K562 (cell line): Measurements from ENCODE around the gene RAPGEFL1. TPM values are rescaled to one million over a fixed set of nuclear protein-coding genes. Genes with fewer than 3 reads are reported as not detected.
A peak's percentile ranks its signal among the peaks of the same experiment; 100 is the strongest.

Experiments
- CTBP1 ChIP-seq: fragments of 450-650 bp; IDR thresholded peaks from 2 replicates; pipeline ENCODE4 v1.6.1; 2016; ENCODE audit warnings: borderline replicate concordance
- FOXM1 ChIP-seq, 2 experiments: fragments of 450-650 bp in 1 of 2; sonication (generic) in 1 of 2; formaldehyde crosslinking in 1 of 2; IDR thresholded peaks; 2 replicates each; pipeline versions ENCODE4 v1.6.1 to v1.9.0; 2017 to 2022; ENCODE audit warnings: low read depth in 2 of 2, mild to moderate bottlenecking in 2 of 2, missing genetic modification reagents in 1 of 2, moderate library complexity in 1 of 2
- HNRNPLL ChIP-seq: fragments of 200-400 bp; formaldehyde crosslinking; IDR thresholded peaks from 2 replicates; pipeline ENCODE4 v1.6.1; 2017; ENCODE audit warnings: low read length, low read depth, mild to moderate bottlenecking; ENCODE audit not compliant: poor library complexity, severe bottlenecking
- MCM3 ChIP-seq: fragments of 450-650 bp; IDR thresholded peaks from 2 replicates; pipeline ENCODE4 v1.6.1; 2016
- NCOA1 ChIP-seq: fragments of 450-650 bp; IDR thresholded peaks from 2 replicates; pipeline ENCODE4 v1.6.1; 2016; ENCODE audit warnings: low read depth
- PHF8 ChIP-seq: fragments of 200-600 bp; sonication (generic); IDR thresholded peaks from 2 replicates; pipeline ENCODE4 v1.6.1; 2012; ENCODE audit warnings: mixed run types, mild to moderate bottlenecking, inconsistent platforms, low read length, moderate library complexity, borderline replicate concordance
- POLR2G ChIP-seq: fragments of 200-400 bp; formaldehyde crosslinking; IDR thresholded peaks from 2 replicates; pipeline ENCODE4 v1.6.1; 2017; ENCODE audit warnings: low read depth, mild to moderate bottlenecking, antibody characterized with exemption, low read length, moderate library complexity
- SETDB1 ChIP-seq: IDR thresholded peaks from one replicate; pipeline ENCODE4 v1.6.1; 2012; ENCODE audit warnings: low read length, control low read depth, inconsistent platforms
- SPI1 ChIP-seq: IDR thresholded peaks from 2 replicates; pipeline ENCODE4 v1.6.1; 2011; ENCODE audit warnings: low read depth, low read length, control low read depth, borderline replicate concordance
- SREBF1 ChIP-seq: fragments of 150-350 bp; IDR thresholded peaks from 2 replicates; pipeline ENCODE4 v1.6.1; 2014; ENCODE audit warnings: antibody characterized with exemption, low read depth, low read length, borderline replicate concordance
- TAL1 ChIP-seq: fragments of 450-650 bp; IDR thresholded peaks from 2 replicates; pipeline ENCODE4 v1.6.1; 2016; ENCODE audit warnings: mild to moderate bottlenecking
- ZNF408 ChIP-seq: fragments of 250-450 bp; sonication (Bioruptor Pico); IDR thresholded peaks from 2 replicates; pipeline ENCODE4 v1.4.0; 2020; ENCODE audit warnings: low read depth, mild to moderate bottlenecking, moderate library complexity
- polyA plus RNA-seq, 8 experiments: library from polyadenylated mRNA; depleted of rRNA in 4 of 8; stranded (reverse) in 5 of 8; unstranded in 3 of 8; fragments of >200 nt; fragmentation: Nextera tagmentation in 2 of 8; fragmentation: Illumina TruSeq in 1 of 8; extraction: Ambion mirVana in 2 of 8; extraction: Trizol in 1 of 8; gene quantifications; 2 replicates each; pipeline versions ENCODE4 v1.2.1 to v1.2.3, GENCODE V29; 2011 to 2014; ENCODE audit warnings: inconsistent platforms in 1 of 8, missing spikeins in 1 of 8
- total RNA-seq, 7 experiments: library from RNA; depleted of rRNA in 6 of 7; stranded (reverse); fragments of >200 nt in 6 of 7; fragmentation: Illumina TruSeq in 2 of 7; extraction: Trizol in 2 of 7; gene quantifications; 2 replicates each; pipeline versions ENCODE4 v1.2.1 to v1.2.3, GENCODE V29; 2011 to 2021; ENCODE audit warnings: low replicate concordance in 1 of 7
- TF ChIP-seq, protein P1 (sequence below): fragments of 200-800 bp; sonication (Bioruptor generic); IDR thresholded peaks from 2 replicates; pipeline ENCODE4 v1.6.1; 2017; ENCODE audit warnings: missing genetic modification characterization, missing compliant biosample characterization
- TF ChIP-seq, protein P2 (sequence below), 2 experiments: fragments of 250-450 bp in 1 of 2; fragments of 450-650 bp in 1 of 2; sonication (Bioruptor Pico) in 1 of 2; IDR thresholded peaks; 2 replicates each; pipeline versions ENCODE4 v1.6.1 to v1.8.0; 2016 to 2021; ENCODE audit warnings: mild to moderate bottlenecking in 2 of 2, moderate library complexity in 2 of 2, missing compliant biosample characterization in 1 of 2, missing genetic modification characterization in 1 of 2
- TF ChIP-seq, protein P3 (sequence below), 2 experiments: fragments of 200-800 bp in 1 of 2; sonication (Bioruptor generic) in 1 of 2; sonication (generic) in 1 of 2; formaldehyde crosslinking in 1 of 2; IDR thresholded peaks in 1 of 2; conservative IDR thresholded peaks in 1 of 2; 2 replicates each; pipeline versions ENCODE4 v1.5.0 to v1.6.1; 2016 to 2020; ENCODE audit warnings: missing compliant biosample characterization in 1 of 2, missing genetic modification characterization in 1 of 2, missing genetic modification reagents in 1 of 2
- TF ChIP-seq, protein P4 (sequence below): fragments of 450-650 bp; IDR thresholded peaks from one replicate; pipeline ENCODE4 v1.6.1; 2018; ENCODE audit warnings: mild to moderate bottlenecking, moderate library complexity; ENCODE audit not compliant: partially characterized antibody
- TF ChIP-seq, protein P5 (sequence below): sonication (generic); formaldehyde crosslinking; IDR thresholded peaks from 2 replicates; pipeline ENCODE4 v1.8.1; 2023; ENCODE audit warnings: missing genetic modification reagents, mild to moderate bottlenecking, borderline replicate concordance

Gene RAPGEFL1
- total and polyA plus RNA-seq, 9 of the 15 experiments (the other 6 are each of a cell fraction or from before 2014, with no cell fraction given), result 0.18 to 4.1 (median 2.1) TPM

DNA sequence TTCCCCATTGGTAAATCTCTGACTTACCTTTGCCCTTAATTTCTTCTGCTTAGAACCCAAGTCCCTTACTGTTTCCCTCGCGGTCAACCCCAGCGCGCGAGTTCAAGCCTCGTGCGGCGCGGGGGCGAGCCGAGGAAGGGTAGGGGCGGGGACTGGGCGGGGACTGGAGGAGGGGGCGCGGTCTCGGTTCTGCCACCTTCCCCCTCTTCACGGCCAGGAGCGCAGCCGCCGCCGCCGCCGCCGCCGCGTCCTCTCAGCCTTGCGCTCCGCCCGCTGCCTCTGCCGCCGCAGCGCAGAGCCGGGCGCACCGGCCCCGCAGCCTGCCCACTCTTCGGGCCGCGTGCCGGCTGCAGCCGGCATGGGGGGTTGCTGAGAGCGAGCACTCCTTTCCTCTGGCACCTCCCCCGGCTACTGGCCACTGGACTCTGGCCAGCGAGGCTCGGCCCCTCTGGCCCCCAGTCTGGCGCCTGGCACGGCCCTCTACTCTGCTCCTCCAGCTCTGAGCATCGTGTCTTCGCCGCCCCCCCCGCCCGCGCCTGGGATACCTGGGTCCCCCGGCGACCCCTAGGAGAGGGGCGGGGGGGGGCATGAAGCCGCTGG, at the start of gene RAPGEFL1 (continued):
- TF ChIP-seq FOXM1 (IDR thresholded peaks at IDR 0.05; ENCODE audit: low read depth), result no peak
- no peak for TF ChIP-seq FOXM1 (CRISPR knock-in tag; IDR thresholded peaks at IDR 0.05; ENCODE audit: low read depth)
- TF ChIP-seq SPI1, result no peak
- peak; percentile 66 for TF ChIP-seq HNRNPLL
- TF ChIP-seq PHF8, result peak; percentile 37; the same call in 1 of the 2 replicates
- TF ChIP-seq, protein P1, sequence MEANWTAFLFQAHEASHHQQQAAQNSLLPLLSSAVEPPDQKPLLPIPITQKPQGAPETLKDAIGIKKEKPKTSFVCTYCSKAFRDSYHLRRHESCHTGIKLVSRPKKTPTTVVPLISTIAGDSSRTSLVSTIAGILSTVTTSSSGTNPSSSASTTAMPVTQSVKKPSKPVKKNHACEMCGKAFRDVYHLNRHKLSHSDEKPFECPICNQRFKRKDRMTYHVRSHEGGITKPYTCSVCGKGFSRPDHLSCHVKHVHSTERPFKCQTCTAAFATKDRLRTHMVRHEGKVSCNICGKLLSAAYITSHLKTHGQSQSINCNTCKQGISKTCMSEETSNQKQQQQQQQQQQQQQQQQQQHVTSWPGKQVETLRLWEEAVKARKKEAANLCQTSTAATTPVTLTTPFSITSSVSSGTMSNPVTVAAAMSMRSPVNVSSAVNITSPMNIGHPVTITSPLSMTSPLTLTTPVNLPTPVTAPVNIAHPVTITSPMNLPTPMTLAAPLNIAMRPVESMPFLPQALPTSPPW (CRISPR knock-in tag), result peak; percentile 70
- TF ChIP-seq TAL1, result no peak
- TF ChIP-seq, protein P2, sequence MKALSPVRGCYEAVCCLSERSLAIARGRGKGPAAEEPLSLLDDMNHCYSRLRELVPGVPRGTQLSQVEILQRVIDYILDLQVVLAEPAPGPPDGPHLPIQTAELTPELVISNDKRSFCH (CRISPR knock-in tag; IDR thresholded peaks at IDR 0.05), result no peak
- TF ChIP-seq, protein P2 (tag; IDR thresholded peaks at IDR 0.05), result no peak
- TF ChIP-seq, protein P3, sequence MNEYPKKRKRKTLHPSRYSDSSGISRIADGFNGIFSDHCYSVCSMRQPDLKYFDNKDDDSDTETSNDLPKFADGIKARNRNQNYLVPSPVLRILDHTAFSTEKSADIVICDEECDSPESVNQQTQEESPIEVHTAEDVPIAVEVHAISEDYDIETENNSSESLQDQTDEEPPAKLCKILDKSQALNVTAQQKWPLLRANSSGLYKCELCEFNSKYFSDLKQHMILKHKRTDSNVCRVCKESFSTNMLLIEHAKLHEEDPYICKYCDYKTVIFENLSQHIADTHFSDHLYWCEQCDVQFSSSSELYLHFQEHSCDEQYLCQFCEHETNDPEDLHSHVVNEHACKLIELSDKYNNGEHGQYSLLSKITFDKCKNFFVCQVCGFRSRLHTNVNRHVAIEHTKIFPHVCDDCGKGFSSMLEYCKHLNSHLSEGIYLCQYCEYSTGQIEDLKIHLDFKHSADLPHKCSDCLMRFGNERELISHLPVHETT (CRISPR knock-in tag; conservative IDR thresholded peaks at IDR 0.05 in 1 of 2, IDR thresholded peaks at IDR 0.05 in 1 of 2), result no peak
- no peak for TF ChIP-seq SETDB1
- TF ChIP-seq SREBF1, result no peak
- TF ChIP-seq ZNF408 (CRISPR knock-in tag), result no peak
- TF ChIP-seq POLR2G, result peak; percentile 68
- no peak for TF ChIP-seq NCOA1
- TF ChIP-seq CTBP1, result peak; percentile 70
- TF ChIP-seq, protein P4, sequence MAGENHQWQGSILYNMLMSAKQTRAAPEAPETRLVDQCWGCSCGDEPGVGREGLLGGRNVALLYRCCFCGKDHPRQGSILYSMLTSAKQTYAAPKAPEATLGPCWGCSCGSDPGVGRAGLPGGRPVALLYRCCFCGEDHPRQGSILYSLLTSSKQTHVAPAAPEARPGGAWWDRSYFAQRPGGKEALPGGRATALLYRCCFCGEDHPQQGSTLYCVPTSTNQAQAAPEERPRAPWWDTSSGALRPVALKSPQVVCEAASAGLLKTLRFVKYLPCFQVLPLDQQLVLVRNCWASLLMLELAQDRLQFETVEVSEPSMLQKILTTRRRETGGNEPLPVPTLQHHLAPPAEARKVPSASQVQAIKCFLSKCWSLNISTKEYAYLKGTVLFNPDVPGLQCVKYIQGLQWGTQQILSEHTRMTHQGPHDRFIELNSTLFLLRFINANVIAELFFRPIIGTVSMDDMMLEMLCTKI, result no peak
- TF ChIP-seq MCM3, result no peak
- TF ChIP-seq, protein P5, sequence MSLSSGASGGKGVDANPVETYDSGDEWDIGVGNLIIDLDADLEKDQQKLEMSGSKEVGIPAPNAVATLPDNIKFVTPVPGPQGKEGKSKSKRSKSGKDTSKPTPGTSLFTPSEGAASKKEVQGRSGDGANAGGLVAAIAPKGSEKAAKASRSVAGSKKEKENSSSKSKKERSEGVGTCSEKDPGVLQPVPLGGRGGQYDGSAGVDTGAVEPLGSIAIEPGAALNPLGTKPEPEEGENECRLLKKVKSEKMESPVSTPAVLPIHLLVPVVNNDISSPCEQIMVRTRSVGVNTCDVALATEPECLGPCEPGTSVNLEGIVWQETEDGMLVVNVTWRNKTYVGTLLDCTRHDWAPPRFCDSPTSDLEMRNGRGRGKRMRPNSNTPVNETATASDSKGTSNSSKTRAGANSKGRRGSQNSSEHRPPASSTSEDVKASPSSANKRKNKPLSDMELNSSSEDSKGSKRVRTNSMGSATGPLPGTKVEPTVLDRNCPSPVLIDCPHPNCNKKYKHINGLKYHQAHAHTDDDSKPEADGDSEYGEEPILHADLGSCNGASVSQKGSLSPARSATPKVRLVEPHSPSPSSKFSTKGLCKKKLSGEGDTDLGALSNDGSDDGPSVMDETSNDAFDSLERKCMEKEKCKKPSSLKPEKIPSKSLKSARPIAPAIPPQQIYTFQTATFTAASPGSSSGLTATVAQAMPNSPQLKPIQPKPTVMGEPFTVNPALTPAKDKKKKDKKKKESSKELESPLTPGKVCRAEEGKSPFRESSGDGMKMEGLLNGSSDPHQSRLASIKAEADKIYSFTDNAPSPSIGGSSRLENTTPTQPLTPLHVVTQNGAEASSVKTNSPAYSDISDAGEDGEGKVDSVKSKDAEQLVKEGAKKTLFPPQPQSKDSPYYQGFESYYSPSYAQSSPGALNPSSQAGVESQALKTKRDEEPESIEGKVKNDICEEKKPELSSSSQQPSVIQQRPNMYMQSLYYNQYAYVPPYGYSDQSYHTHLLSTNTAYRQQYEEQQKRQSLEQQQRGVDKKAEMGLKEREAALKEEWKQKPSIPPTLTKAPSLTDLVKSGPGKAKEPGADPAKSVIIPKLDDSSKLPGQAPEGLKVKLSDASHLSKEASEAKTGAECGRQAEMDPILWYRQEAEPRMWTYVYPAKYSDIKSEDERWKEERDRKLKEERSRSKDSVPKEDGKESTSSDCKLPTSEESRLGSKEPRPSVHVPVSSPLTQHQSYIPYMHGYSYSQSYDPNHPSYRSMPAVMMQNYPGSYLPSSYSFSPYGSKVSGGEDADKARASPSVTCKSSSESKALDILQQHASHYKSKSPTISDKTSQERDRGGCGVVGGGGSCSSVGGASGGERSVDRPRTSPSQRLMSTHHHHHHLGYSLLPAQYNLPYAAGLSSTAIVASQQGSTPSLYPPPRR (CRISPR knock-in tag), result no peak
